Measurements from ENCODE around the gene SBNO2.

SBNO2 gene

DNA sequence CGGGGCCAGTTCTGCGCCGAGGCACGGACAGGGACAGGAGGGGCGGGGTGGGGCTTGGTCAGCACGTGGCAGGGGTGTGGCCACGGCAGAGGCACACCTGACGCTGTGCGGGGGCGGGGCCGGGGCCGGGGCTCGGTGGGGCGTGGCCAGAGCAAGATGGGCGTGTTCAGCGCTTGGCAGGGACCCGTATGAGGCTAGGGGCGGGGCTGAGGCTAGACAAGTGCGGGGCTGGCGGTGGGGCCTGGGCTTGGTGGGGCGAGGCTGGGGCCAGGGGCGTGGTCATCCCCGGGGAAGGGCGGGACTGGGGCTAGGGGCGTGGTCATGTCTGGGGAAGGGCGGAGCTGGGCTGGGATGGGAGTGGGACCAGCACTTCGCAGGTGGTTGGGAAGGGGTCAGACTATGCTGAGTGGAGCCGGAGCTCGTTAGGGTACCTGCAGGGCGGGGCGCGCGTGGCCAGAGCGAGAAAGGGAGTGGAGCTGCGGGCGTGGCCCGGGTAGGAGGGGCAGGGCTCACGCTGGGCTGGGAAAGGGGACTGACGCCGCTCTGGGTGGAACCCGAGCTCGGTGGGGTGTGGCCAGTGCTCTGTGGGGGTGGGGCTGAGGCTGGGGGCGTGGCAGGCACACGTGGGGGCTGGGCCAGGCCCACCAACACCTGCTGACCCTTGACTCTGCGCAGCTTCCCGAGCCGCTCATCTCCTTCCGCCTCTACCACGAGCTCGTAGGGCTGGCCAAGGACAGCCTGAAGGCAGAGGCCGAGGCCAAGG is 91.7 kb downstream of the SBNO2 start:
- H3K36me3 Mint-ChIP-seq, result peaks cover 66% of the 10 kb centered on the region
- no peaks in the 10 kb centered on the region for H3K9me3 Mint-ChIP-seq
- H3K27me3 Mint-ChIP-seq, result no peaks in the 10 kb centered on the region
- H3K27ac Mint-ChIP-seq, result peak overlapping the region; percentile 64
- peak; percentile 68 for ATAC-seq
- peaks cover 60% of the 10 kb centered on the region for H3K4me1 Mint-ChIP-seq
- H3K4me3 Mint-ChIP-seq, result peak overlapping the region; percentile 24

GRCh38 chr19:1081301-1082164 is 92.5 kb downstream of the SBNO2 start:
- ATAC-seq, result no peak
- Mint-ChIP-seq H3K36me3 (peaks cover 64% of the 10 kb centered on the region), H3K27ac (peak overlapping the region; percentile 64), H3K4me3 (no peak overlapping the region), H3K9me3 (no peaks in the 10 kb centered on the region), H3K27me3 (no peaks in the 10 kb centered on the region), H3K4me1 (peaks cover 66% of the 10 kb centered on the region)

DNA sequence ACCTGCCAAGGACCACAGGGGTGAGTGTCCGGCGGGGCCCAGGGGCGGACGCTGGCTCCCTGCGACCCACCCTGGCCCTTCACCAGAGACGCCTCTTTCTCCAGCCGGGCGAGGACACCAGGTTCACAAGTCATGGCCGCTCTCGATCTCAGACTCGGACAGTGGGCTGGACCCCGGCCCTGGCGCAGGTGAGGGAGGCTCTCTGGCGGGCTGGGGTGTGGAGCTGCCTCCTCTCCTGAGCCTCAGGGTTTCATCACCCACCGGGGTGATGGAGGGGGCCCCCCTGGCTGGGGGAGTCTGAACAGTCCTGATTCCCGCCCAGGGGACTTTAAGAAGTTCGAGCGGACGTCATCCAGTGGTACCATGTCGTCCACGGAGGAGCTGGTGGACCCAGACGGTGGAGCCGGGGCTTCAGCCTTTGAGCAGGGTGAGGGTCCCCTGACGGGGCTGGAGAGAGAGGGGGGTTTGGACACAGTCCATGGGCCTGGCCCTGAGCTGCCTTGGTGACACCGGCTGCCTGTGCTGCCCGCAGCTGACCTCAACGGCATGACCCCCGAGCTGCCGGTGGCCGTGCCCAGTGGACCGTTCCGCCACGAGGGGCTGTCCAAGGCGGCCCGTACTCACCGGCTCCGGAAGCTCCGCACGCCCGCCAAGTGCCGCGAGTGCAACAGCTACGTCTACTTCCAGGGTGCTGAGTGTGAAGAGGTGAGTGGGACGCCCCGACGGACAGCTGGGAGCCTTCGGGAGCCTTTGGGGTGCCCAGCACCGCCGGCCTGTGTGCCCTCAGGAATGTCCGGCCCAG is 93.5 kb downstream of the SBNO2 start:
- H3K9me3 Mint-ChIP-seq, result no peaks in the 10 kb centered on the region
- no peak for ATAC-seq
- peak overlapping the region; percentile 17 for H3K27ac Mint-ChIP-seq
- H3K27me3 Mint-ChIP-seq, result no peaks in the 10 kb centered on the region
- H3K4me1 Mint-ChIP-seq, result peaks cover 66% of the 10 kb centered on the region
- H3K36me3 Mint-ChIP-seq, result peaks cover 69% of the 10 kb centered on the region
- H3K4me3 Mint-ChIP-seq, result no peak overlapping the region

GRCh38 chr19:1079566-1080111 is 94.4 kb downstream of the SBNO2 start:
- no peaks in the 10 kb centered on the region for H3K9me3 Mint-ChIP-seq
- H3K27ac Mint-ChIP-seq, result peak overlapping the region; percentile 17
- no peak overlapping the region for H3K4me3 Mint-ChIP-seq
- H3K4me1 Mint-ChIP-seq, result peaks cover 62% of the 10 kb centered on the region
- H3K27me3 Mint-ChIP-seq, result no peaks in the 10 kb centered on the region
- peaks cover 64% of the 10 kb centered on the region for H3K36me3 Mint-ChIP-seq
- ATAC-seq, result no peak

DNA sequence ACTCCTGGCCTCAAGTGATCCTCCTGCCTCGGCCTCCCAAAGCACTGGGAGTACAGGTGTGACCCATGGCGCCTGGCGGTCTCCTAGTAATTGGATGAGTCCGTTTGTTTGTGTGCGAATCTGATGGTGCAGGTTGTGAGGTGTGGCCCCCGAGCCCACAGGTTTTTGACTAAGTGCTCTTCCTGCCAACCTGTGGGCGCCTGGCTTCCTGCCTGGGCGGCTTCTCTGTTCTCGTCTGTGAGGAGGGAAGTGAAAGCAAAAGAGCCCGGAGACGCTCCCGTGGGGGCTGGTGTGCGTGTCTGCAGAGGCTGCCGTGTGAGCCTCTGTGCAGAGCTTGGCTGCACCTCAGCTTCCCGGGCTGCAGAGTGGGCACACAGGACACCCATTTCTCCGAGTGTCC is 97.1 kb downstream of the SBNO2 start:
- Mint-ChIP-seq H3K36me3 (peaks cover 61% of the 10 kb centered on the region), H3K4me3 (peak overlapping the region; percentile 67), H3K9me3 (no peaks in the 10 kb centered on the region), H3K27me3 (no peaks in the 10 kb centered on the region), H3K4me1 (peaks cover 65% of the 10 kb centered on the region), H3K27ac (peak overlapping the region; percentile 91)
- peak; percentile 94 for ATAC-seq

DNA sequence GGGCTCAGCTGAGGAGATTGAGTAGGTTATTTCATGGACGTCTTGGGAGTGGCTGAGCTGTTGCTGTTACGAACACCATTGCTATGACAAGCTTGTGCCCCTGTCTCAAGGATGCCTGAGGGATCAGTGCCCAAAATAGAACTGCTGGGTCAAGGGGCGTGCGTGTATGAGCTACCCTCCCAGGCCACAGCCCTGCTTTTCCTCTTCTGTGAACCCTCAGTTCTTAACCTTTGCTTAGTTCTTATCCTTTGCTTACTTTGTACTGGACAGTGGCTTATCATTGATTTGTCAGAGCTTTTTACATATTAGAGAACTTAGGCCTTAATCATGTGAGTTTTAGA is 98.1 kb downstream of the SBNO2 start:
- Mint-ChIP-seq H3K4me1 (peaks cover 62% of the 10 kb centered on the region), H3K36me3 (peaks cover 56% of the 10 kb centered on the region), H3K4me3 (peak overlapping the region; percentile 51), H3K27me3 (no peaks in the 10 kb centered on the region), H3K9me3 (no peaks in the 10 kb centered on the region), H3K27ac (peak overlapping the region; percentile 91)
- ATAC-seq, result no peak

DNA sequence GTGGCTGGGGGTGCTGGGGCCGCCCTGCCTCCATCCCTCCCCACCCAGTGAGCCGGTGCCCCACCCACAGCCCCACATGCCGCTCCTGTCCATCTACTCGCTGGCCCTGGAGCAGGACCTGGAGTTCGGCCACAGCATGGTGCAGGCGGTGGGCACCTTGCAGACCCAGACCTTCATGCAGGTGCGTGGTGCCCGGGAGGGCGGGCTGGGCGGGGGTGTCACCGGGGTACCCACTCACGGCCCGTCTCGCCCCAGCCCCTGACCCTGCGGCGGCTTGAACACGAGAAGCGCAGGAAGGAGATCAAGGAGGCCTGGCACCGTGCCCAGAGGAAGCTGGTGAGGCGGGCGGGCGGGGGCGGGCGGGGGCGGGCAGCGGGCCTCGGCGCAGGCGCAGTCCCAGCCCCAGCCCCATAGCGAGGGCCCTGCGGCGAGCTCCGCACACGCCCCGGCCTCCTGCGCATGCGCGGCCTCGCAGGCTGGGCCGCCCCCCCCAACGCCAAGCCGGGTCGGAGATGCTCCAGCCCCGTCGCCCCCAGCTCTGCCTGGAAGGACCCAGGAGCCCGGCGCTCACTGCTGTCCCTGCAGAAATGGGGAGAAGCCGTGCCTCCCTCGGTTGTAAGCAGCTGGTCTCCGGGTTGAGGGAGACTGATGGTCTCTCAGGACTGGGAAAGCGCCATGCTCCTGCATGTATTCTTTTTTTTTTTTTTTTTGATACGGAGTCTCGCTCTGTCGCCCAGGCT is 99.4 kb downstream of the SBNO2 start:
- Mint-ChIP-seq H3K27me3 (no peaks in the 10 kb centered on the region), H3K27ac (peak overlapping the region; percentile 91), H3K4me3 (peak overlapping the region; percentile 51), H3K36me3 (peaks cover 43% of the 10 kb centered on the region), H3K4me1 (peaks cover 57% of the 10 kb centered on the region), H3K9me3 (no peaks in the 10 kb centered on the region)
- ATAC-seq, result peak; percentile 73

DNA sequence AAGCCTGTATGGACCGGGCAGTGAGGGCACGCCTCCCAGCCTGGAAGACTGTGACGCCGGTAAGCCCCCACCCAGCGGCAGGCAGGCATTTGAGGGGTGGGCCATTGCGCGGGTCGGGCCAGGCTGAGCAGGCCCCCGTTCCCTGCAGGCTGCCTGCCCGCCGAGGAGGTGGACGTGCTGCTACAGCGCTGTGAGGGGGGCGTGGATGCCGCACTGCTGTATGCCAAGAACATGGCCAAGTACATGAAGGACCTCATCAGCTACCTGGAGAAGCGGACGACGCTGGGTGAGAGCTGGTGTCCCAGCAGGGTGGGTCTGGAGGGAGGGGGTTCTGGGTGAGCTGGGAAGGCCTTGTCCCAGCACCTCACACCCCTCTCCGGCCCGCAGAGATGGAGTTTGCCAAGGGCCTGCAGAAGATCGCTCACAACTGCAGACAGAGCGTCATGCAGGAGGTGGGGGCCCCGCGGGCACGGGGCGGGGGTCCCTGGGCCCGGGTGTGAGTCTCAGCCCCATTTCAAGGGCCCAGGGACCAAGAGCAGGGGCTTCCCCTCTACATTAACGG is 100.0 kb downstream of the SBNO2 start:
- Mint-ChIP-seq H3K27me3 (no peaks in the 10 kb centered on the region), H3K9me3 (no peaks in the 10 kb centered on the region), H3K36me3 (peaks cover 48% of the 10 kb centered on the region), H3K4me3 (peak overlapping the region; percentile 74), H3K27ac (peak overlapping the region; percentile 68), H3K4me1 (peaks cover 63% of the 10 kb centered on the region)
- ATAC-seq, result no peak

DNA sequence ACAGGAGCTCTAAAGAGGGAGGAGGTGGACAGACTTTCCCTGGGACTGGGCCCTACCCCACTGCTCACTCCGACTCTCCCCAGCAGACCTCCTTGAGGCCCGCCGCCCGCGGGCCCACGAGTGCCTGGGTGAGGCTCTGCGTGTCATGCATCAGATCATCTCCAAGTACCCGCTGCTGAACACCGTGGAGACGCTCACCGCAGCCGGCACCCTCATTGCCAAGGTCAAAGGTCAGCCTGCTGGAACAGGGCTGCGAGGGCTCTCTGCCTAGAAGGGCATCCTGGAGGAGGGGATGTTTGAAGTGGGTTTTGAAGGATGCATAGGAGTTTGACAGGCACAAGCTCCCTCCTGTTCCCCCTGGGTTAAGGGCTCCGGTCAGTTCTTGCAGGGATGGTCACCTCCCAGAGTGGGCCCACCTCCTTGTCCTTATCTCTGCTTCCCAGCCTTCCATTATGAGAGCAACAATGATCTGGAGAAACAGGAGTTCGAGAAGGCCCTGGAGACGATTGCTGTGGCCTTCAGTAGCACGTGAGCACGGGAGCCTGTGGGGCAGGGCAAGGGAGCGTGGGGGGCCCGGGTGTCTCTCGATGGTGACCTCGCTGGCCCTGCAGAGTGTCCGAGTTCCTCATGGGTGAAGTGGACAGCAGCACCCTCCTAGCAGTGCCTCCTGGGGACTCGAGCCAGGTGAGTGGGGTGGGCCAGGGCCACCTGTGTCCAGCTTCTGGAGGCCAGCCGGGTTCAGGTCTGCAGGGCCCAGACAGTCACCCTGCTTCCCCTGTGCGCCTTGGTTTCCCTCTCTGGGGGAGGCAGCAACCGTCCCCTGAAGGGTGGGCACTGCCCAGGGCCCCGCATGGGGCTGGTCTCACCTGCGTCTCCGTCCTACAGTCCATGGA is 100.8 kb downstream of the SBNO2 start:
- Mint-ChIP-seq H3K36me3 (peaks cover 55% of the 10 kb centered on the region), H3K4me3 (peak overlapping the region; percentile 74)

DNA sequence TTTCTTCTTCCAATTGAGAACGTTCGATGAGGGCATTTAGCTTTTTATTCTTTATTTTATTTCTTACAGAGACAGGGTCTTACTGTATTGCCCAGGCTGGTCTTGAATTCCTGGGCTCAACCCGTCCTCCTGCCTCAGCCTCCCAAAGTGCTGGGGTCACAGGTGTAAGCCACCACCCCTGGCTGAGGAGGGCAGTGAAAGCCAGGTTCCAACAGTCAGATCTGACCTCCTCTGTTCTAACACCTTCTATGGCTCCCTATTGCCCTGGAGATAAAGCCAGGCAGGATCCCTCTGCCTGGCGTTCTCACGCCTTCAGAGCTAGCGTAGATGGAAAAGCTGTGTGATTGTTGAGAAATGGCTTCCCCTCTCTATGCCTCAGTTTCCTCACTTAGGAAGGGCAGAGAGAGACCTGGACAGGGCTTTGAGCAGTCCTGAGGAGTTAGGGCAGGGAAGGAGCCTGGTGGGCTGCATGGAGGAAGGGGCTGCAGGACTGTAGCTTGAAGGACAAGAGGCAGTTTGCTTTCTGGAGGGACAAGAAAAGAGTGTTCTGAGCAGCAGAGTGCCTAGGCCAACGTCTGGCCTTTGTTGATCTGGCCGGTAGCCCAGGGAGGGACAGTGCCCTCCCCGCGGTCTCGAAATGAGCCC is 101.6 kb downstream of the SBNO2 start:
- Mint-ChIP-seq H3K4me3 (no peak overlapping the region), H3K27ac (peak overlapping the region; percentile 68), H3K27me3 (no peaks in the 10 kb centered on the region), H3K36me3 (peaks cover 52% of the 10 kb centered on the region), H3K9me3 (no peaks in the 10 kb centered on the region), H3K4me1 (peaks cover 64% of the 10 kb centered on the region)
- ATAC-seq, result no peak

More for the DNA sequence above, 100.8 kb downstream of the SBNO2 start:
- Mint-ChIP-seq H3K4me1 (peaks cover 70% of the 10 kb centered on the region), H3K27me3 (no peaks in the 10 kb centered on the region), H3K27ac (peak overlapping the region; percentile 68), H3K9me3 (no peaks in the 10 kb centered on the region)
- no peak for ATAC-seq

DNA sequence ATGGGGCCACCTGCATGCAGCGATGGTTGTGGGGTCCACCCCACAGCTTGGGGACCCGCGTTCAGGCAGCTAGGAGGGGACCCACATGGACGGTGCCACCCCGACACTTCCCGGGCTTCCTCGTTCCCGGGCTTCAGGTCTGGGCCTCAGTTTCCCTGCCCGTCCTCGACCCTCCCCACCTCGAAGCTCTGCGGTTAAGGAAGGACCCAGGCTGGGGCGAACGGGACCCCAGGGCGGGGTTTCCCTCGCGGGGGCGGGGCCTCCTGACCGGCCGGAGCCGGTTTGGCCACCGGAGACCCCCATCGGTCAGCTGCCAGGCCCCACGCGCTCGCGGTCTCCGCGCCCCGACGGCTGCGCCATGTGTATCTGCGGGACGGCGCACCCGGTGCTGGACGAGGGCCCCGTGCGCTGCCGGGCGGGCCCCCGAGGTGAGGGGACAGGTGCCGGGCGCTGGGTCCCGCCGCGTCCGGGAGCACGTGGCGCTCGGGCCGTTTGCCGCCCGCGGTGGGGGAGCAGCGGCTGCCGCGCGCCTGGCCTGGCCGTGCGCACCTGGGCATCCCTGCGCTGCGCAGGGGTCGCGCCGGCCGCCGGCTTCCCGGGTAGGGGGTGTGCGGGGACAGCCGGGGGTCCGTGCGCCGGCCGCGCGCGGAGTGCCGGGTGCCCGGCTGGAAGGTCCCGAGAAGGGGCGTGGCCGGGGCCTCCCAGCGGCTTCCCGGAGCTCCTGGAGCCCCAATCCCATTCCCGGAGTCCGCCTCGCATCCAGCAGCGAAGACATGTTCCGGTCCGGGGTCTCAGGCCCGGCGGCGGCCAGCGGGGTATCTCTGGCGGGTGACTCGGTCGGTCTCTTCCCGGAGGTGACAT is 102.9 kb downstream of the SBNO2 start:
- ATAC-seq, result no peak
- peaks cover 57% of the 10 kb centered on the region for H3K4me1 Mint-ChIP-seq
- H3K4me3 Mint-ChIP-seq, result no peak overlapping the region
- H3K27ac Mint-ChIP-seq, result peak overlapping the region; percentile 68
- H3K27me3 Mint-ChIP-seq, result no peaks in the 10 kb centered on the region
- H3K9me3 Mint-ChIP-seq, result no peaks in the 10 kb centered on the region
- H3K36me3 Mint-ChIP-seq, result peaks cover 50% of the 10 kb centered on the region

GRCh38 chr19:1070576-1070930 is 103.5 kb downstream of the SBNO2 start:
- H3K4me1 Mint-ChIP-seq, result peaks cover 57% of the 10 kb centered on the region
- peaks cover 44% of the 10 kb centered on the region for H3K36me3 Mint-ChIP-seq
- no peak overlapping the region for H3K4me3 Mint-ChIP-seq
- H3K27ac Mint-ChIP-seq, result no peak overlapping the region
- ATAC-seq, result no peak
- no peaks in the 10 kb centered on the region for H3K9me3 Mint-ChIP-seq
- H3K27me3 Mint-ChIP-seq, result no peaks in the 10 kb centered on the region
